ENCODE measurements around the gene NTRK2.

The NTRK2 gene

DNA sequence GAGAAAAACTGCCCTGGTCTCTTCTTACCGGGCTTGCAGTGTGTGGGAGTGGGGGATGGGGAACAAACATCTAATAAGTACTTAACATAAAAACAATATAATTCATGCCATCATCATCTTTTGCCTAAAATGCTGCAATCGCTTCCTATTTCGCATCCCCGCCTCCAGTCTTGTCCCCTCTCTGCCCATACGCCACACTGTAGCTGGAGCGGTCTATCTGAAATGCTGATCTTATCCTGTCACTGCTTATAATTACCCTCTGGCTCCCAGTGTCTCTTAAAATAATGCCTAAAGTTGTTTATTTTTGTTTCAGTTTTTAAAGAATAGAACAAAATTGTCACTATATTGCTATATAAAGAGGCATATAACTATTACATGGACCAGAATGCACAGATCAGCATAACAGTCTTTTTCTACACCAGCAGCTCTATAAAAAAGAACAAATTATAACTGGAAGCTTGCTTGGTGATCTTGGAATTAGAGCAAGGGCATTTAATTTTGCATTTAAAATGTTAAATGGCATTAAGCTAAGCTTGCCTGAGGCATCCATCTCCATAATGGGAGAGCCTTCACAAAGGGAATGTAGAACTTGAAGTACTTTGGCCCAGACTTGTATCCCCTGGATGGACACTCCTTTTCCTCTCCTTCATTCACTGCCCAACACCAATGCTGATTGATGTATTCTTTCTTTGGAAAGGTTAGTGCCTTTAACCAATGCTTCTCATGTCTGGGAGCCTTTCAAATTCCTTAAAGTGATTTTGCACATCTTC lies 12.2 kb downstream of the NTRK2 start:
- no peak for DNase-seq (ENCODE audit: low spot score)

DNA sequence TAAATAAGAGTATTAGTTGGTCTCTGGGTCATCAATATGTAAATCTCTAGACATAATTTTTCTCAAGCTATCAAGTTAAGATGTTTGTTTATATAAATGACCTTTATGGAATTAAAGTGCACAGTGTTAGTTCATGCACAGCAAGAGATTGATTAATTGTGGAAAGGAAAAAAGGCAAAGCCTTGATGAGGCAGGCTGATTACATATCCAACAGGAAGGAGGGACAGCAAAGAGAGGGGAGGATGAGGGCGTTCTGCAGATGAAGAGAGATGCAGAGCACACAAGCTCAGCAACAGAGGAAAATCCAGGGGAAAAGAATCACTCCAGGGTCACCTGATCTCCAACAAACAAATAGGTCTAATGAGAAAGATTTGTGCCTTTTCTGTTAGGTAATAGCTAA lies 16.5 kb downstream of the NTRK2 start:
- no peak for DNase-seq (ENCODE audit: low spot score)

DNA sequence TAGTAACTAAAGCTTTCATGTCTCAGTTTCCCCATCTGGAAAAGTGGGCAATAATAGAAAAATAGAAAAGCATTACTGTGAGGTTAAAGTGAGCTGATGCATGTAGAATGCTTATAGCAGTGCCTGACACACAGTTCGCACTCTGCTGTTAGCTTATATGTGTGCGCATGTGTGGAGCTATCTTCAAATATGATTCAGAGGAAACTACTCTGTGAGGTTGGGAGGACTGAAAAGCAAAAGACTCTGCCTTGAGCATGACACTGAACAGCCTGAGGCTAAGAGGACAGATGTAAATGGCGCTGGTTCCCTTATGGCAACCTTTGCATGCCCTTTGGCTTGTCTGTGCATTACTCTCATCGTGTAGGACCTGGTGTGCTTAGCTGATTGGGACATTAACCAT lies 19.4 kb downstream of the NTRK2 start:
- DNase-seq (ENCODE audit: low spot score) = no peak

DNA sequence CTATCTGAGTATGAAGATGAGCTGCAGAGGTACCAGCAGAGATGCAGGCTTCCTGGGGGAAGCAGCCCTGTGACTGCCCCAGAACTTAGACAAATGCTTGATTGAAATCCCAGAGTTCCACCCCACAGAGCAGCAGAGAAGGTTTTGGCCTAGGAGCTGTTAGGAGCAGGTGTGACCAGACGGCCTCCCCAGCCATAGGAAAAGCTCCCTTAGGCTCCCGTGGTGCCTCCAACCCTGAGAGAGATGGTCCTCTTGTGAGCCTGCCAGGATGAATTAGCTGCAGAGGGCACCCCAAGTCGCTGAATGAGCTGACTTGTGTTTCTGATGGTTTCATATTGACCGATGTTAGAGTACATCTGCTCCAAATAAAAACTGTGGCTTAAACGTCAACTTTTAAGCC lies 22.1 kb downstream of the NTRK2 start:
- DNase-seq (ENCODE audit: low spot score) = no peak

DNA sequence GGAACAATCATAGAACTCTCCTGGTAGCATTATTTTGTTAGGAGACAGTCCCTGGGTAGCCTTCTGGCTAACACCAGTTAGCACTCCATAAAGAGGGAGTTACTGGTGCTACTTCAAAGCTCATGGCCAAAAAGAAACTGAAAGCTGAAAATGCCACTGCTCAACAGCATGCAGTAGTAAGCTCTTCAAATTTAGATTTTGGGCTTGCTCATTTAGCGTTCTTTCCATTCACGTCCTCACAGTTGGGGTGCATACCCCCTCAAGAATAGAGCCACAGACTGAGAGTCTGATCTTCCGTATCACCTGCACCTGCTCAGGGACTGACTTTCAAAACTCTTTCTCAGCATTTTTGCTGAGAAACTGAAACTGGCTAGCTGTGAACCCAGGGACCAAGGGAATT lies 24.7 kb downstream of the NTRK2 start:
- no peak for DNase-seq (ENCODE audit: low spot score)

DNA sequence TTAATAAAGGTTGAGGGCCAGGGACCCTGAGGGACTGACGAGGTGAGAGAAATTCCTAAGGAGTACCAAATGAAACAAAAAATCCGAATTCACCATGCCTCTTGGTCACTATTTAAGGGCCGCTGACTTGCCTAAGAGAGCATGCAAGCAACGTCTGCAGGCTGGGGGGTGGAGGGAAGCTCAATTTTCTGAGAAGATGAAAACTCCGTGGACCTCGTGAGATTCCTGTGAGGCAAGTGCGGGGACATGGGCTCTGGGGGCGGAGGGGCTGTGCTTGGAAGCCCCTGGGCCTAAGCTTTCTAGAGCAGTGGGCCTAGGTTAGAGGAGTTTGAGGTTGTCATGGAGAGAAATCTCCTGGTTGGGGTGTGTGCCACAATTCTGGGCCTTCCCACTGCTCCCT lies 27.5 kb downstream of the NTRK2 start:
- DNase-seq (ENCODE audit: low spot score) = no peak

DNA sequence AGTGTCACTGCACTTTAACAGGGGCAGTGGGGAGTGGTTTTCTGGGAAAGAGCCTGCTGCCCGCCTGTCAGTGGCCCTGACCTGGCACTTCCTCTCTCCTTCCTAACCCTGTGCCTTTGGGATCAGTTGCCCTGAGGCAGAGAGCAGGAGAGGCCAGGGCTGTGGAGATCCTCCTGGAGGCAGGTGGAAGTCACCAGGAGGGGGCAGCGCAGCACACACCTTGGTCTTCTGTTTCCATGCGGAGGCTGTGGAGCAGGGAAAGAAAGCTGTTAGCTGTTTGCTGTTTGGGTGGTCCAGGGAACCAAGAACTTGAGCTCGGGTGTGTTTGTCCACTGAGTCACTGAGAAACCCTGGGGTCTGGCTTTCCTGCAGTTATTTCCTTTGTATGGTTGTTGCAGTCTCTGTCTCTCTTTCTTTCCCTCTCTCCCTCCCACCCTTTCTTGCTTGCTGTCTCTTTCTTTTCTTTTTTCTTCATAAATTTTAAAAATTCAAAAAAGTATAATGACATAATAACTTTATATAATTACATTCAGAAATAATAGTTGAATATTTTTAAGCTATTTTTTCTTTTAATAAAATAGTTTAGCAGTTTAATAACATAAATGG lies 28.1 kb downstream of the NTRK2 start:
- DNase-seq (ENCODE audit: low spot score) = peak; percentile 59

DNA sequence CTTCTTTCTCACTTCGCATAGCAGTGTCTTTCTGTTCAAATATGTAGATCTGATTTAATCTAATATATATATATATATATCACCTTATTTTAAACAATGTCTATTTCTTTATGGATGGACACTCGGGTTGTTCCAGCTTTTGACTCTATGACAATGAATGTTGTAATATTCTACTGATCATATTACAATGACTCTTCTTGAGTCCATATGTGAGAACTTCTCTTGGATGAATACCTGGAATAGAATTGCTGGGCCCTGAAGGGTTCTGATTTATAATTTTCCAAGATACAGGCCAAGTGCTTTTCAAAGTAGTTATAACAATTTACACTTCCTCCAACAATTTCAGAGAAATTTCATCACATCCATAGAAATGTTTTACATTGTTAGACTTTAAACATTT lies 28.8 kb downstream of the NTRK2 start:
- no peak for DNase-seq (ENCODE audit: low spot score)

DNA sequence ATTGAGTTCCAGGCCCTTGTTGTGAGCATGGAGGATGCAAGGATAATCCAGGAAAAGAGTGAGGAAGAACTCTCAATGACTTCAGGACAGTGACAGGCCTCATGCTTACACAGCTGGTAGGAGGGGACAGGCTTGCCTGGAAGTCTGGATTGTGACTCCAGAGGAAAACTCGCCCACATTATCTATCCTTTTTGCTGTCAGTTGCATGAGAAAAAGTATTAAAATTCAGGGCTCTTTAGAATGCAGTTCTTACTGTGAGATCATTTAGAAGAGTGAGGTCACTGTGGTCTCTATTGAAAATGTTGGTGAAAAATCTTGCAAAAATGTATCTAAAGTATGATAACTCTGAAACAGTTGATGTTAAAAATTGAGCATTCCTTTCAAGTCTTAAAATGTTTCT lies 30.5 kb downstream of the NTRK2 start:
- DNase-seq (ENCODE audit: low spot score) = no peak

DNA sequence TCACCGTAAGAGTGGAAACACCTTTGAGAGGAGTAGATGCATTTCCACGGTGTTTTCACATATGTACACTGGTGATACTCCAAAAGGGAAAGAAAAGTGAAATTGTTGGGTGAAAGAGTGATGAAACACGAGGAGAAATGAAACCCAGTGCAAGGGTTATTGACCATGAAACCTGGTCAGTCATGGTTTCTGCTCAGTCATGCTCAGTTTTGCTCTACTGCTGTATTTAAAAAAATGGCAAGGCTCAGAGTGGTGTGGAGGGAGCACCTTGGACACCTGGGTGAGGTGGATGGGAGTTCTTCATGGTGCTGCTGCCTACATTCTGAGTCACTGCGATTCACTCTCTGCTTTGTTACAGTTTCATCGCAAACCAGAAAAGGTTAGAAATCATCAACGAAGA lies 32.3 kb downstream of the NTRK2 start:
- no peak for DNase-seq (ENCODE audit: low spot score)

DNA sequence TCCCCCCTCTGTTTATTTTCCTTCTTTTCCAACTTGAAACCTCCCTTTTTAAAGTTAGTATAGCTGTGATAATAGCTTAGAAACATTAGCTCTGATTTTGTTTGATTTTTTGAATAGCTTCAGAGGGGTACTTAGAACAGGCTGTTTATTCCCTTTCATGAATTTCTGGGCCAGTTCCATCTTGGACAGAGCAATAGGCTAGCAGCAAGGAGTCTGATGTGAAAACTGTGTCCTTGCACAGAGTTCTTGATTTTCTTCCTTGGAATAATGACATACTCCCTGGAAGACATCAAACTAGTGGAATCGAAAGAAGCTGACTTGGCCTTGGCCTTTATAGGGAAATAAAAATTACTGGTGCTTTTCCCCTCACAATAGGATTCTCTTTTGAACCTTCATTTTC lies 32.9 kb downstream of the NTRK2 start:
- no peak for DNase-seq (ENCODE audit: low spot score)

DNA sequence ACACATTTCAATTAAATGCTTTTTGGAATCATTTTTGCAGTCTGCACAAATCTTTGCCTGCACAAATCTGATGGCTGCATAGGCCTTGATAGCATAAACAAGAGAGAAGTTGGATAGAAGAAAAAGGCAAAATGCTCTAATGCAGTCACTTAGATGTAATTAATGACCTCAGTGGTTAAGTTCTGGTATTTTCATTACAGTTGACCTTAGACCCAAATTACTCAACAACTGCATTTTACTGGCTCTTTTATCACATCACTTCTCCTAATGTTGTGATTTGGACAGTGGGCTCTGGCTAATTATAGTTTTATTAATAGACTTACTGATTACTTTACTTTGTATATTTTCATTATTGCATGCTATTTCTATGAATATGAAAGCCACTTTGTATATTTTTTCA lies 34.3 kb downstream of the NTRK2 start:
- DNase-seq (ENCODE audit: low spot score) = no peak

DNA sequence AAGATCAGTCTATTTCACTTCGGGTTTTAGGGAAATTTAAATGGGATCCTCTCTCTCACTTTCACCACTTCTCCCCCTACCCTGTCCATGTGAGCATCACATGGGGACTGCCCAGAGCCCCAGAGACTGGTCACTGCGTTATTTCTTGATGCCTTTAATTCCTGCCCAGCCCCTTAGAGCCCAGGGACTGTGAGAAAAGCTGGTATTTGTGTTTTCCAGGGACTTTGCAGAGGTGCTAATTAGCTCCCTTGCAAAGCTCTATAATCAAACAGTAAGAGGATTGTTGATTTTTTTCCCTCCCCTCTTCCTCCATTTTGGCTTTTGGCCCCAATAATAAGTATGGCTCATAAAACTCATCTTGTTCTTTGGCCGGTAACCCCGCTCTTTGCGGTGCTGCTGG lies 35.6 kb downstream of the NTRK2 start:
- no peak for DNase-seq (ENCODE audit: low spot score)

DNA sequence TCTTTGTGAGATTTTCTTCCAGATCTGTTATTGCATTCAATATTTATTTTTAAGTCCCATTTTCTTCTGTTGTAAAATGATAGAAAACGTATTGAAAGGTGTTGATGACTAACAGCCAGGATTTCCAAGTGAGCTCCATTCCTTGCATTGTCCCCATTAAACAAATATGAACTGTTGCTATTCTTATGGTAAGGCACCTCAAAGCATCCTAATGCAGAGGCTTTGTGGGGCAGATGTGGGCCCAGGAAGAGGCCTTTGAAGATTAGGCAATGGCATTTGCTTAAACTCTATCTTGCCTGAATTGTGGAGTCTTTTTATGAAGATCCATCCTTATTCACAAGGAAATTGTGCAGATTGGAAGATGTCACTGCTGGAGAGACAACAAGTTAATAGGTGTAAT lies 38.9 kb downstream of the NTRK2 start:
- DNase-seq (ENCODE audit: low spot score) = no peak

DNA sequence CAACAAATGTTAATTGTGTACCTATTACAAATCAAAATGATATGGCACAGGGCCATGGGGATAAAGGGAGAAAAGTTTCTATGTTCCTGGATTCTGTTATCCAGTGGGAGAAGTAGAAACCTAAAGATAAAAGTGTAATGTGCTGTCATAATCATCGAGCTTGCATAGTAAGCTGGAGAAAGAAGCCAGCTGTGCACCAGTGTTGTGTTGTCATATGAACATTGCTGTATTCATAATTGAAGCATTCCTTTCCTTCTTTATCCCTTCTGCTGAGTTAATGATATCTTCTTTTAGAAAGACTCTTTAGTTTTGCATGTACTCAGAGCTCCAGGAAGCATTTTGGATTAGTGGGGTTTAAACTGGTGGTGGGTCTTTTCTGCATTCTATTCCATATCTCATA lies 39.5 kb downstream of the NTRK2 start:
- DNase-seq (ENCODE audit: low spot score) = no peak

DNA sequence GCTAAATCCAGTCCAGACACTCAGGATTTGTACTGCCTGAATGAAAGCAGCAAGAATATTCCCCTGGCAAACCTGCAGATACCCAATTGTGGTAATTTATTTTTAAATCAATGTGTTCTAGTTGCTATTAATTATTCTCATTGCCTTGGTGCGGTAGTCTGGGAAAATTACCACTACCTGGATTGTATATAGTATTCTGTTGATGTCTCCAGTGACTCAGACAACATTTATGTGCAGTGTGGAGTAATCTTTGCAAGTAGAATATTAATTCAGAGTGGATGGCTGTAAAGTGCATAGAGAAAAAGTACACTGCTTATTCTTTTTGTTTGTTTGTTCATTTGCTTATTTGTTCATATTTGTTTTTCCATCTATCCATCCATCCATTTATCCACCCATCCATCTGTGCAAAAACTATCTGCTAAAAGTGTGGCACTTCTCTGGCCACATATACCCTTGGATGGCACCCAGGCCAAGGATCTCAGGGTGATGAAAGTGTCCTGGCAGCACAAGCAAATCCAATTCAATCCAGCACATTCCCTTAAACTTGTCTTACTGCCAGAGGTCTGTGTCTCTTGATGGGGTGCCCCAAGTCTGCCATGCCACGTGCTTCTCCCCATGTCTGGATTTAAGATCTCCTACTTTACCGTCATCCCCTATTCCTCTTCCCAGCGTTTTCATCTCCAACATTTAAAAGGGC lies 41.3 kb downstream of the NTRK2 start:
- DNase-seq (ENCODE audit: low spot score) = no peak

DNA sequence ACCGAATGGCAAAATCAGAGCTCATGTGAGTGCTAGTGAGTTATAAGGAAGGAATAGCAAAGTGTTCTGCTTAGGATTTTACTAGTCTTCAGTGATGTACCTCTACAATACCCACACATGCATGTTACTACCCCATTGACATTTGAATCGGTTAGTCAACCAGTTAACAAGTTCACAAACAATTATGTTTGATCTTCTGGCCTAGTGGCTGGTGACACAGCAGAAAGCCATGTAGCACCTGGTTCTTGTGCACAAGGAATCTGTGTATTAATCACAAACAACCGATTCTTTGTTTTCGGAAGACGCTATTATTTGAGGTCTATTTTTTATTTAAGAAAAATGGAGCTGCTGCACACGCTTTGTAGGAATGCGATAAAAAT lies 41.9 kb downstream of the NTRK2 start:
- no peak for DNase-seq (ENCODE audit: low spot score)

DNA sequence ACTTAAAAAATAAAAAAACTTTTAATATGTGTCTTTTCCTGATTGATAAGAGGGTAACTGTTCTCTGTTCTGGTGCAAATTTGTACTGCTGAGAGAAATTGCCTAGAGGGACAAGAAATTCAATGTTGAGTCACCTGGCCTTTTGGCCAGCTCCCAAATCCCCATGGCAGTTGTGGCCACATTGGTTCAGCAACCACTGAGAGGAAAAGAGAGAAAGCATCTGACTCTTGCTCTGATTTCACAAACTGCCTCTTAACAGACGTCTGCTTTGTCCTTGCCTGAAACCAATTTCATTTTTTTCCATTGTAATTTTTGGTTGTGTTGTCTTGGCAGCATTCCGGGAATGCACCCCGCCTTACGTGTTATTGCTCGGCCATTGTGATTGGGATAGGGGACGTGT lies 42.4 kb downstream of the NTRK2 start:
- peak; percentile 68 for DNase-seq (ENCODE audit: low spot score)

DNA sequence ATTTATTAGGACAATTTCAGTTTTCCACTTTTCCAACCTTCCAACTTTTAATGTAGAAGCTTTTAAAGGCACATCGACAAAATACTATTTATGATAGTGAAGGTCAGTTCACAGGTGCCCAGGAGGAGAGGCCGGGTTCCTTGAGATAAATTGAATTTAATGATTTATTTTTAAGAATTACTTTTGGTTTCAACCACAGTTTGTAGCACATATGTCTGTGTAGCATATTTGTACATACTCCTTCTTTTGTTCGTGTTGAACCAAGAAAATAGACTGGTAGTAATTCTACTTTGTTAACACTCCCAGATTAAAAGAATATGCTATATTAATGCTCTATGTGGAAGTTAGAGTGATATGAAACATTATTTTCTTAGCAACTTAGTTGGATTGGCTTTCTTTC lies 46.7 kb downstream of the NTRK2 start:
- no peak for DNase-seq (ENCODE audit: low spot score)

DNA sequence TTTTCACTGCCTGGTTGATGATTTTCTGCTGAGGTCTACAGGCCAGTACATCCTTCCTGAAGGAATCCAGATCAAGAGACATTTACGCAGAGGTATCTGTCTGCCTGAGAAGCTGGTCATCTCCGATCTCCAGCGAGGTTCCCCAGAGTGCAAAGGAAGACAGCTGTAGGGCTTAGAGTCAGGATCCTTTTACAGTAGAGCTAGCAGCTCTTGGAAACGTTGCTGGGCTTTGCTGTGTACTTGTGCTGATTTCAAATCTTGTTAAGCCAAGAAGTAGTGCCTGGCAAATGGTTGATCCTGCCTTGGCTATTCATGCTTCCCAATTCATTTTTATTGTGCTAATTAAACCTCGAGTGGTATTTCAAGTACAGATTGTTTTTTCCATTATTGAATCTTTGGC lies 48.9 kb downstream of the NTRK2 start:
- no peak for DNase-seq (ENCODE audit: low spot score)

DNA sequence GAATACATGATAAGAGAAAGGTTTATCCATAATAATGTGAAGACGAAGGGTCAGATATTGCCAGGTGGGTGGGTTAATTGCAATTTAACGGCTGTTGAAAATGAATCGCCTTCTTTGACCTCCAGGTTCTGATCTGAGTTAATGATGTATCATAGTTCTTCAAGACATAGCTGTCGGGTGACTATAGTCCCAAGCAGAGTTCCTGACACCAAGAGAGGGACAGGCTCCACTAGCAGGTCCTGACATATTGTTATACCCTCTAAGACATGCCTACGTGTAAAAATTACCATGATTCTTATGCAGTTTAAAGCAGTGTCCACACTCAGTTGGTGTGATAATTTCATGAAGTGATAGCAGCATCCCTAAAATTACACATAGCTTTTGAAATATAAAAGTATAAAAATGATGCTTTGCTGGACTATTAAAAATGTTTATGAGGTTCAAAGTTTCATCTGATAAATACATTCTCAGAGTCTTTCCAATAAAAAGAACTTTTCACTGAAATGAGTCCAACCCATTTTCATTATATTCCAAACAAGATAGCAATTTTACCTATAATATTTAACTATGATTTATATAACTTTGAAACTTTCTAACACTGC lies 53.0 kb downstream of the NTRK2 start:
- no peak for DNase-seq (ENCODE audit: low spot score)

DNA sequence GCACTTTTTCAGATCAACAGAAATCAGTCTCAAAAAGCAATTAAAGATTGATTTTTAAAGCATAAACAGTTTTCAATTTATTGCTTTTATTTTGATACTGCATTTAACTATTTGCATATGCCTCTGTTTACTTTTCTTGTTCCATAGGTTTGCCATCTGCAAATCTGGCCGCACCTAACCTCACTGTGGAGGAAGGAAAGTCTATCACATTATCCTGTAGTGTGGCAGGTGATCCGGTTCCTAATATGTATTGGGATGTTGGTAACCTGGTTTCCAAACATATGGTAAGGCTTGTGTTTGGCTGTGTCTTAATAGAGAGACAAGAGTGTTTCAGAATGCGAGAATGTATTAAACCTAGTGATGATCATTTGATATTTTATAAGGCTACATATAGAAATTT lies 53.9 kb downstream of the NTRK2 start:
- no peak for DNase-seq (ENCODE audit: low spot score)

DNA sequence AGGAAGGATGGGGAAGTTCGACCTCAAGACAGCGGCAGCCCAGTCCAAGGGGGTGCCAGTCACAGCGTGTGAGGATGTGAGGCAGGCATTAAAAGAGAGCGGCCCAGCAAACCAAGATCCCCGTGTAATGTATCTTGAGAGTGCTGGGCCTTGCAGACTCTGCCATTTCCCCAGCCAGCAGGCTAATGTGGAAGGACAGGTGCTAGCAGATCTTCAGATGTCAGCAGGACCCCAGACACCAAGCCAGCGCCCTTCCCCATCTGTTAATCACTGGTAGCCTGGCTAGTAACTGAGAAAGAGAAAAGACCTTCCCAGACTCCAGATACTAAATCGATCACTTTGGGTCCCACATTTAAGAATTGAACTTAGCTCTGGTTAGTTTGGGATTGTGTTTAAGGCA lies 62.2 kb downstream of the NTRK2 start:
- no peak for DNase-seq (ENCODE audit: low spot score)
